Vagina (tissue), 2 donors: ENCODE data around the gene SLC7A9.

Experiments
- POLR2A ChIP-seq, 2 donors: fragments of 450-650 bp; IDR thresholded peaks; one replicate each; pipeline ENCODE4 v1.6.1; 2017; ENCODE audit warnings: antibody characterized with exemption in 2 of 2, mild to moderate bottlenecking in 2 of 2, moderate library complexity in 2 of 2
- TF ChIP-seq, protein P1 (sequence below), 3 experiments: fragments of 450-650 bp in 2 of 3; fragments of 200-600 bp in 1 of 3; sonication (generic) in 1 of 3; IDR thresholded peaks; one replicate each; pipeline ENCODE4 v1.5.1; 2017 to 2019; ENCODE audit warnings: antibody characterized with exemption in 3 of 3, mild to moderate bottlenecking in 2 of 3, moderate library complexity in 2 of 3

DNA sequence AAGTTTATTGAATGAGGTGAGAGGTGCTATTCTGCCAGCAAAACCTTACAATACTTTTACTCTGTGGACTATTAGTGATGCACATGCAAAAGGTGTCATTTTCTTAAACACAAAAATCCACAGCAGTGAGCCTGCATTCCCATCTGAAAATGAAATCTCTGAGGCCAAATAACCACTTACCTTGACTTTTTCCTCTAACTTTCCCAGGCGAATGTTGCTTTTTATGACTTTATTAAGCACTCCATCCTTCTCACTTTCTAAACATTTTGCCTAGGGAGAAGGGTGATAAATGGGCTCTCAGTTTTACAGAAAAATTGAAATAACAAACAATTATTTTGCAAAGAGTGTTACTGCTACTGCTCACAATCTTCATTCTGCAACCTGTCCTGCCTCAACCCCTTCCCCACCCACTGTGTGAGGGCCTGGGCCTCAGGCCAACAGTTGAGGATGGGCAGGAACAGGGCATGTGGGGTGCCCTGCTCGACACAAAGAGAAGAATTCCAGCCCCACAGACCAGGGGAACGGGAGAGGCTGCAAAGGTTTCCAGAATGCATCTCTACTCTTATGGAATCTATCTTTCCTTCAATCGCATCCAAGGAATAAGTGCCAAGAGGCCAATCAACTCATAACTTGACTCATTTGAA lies 18.1 kb upstream of the SLC7A9 start:
- TF ChIP-seq, protein P1, sequence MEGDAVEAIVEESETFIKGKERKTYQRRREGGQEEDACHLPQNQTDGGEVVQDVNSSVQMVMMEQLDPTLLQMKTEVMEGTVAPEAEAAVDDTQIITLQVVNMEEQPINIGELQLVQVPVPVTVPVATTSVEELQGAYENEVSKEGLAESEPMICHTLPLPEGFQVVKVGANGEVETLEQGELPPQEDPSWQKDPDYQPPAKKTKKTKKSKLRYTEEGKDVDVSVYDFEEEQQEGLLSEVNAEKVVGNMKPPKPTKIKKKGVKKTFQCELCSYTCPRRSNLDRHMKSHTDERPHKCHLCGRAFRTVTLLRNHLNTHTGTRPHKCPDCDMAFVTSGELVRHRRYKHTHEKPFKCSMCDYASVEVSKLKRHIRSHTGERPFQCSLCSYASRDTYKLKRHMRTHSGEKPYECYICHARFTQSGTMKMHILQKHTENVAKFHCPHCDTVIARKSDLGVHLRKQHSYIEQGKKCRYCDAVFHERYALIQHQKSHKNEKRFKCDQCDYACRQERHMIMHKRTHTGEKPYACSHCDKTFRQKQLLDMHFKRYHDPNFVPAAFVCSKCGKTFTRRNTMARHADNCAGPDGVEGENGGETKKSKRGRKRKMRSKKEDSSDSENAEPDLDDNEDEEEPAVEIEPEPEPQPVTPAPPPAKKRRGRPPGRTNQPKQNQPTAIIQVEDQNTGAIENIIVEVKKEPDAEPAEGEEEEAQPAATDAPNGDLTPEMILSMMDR (IDR thresholded peaks at IDR 0.05): no peak
- TF ChIP-seq POLR2A (IDR thresholded peaks at IDR 0.05): no peak
